GM21619 (cell line): ENCODE measurements around the gene SPECC1.
"Not testable (repeated sequence)": the region's sequence is repeated elsewhere in the genome, so short reads cannot be mapped to it uniquely, and the experiment has no call there.

ENCODE experiments used
- ATAC-seq: cut with Tn5 transposase; IDR thresholded peaks from one replicate; pipeline ENCODE4 v1.9.1; 2021; ENCODE audit not compliant: unreplicated experiment

Gene SPECC1

GRCh38 chr17:20203761-20204263 lies 194.7 kb downstream of the SPECC1 start:
- ATAC-seq: no peak

DNA sequence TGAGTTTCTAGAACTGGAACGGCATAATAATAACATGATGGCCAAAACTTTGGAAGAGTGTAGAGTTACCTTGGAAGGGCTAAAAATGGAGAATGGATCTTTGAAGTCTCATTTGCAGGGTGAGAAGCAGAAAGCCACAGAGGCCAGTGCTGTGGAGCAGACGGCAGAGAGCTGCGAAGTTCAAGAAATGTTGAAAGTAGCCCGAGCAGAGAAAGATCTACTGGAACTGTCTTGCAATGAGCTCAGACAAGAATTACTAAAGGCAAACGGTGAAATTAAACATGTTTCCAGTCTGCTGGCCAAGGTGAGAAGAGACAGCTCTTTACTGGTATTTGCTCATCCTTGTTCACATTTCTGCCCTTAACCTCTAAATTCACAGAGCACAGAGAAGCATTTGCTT lies 196.4 kb downstream of the SPECC1 start:
- no peak for ATAC-seq

- ATAC-seq: no peak
Observed at GRCh38 chr17:20206068-20206467, 196.9 kb downstream of the SPECC1 start.

DNA sequence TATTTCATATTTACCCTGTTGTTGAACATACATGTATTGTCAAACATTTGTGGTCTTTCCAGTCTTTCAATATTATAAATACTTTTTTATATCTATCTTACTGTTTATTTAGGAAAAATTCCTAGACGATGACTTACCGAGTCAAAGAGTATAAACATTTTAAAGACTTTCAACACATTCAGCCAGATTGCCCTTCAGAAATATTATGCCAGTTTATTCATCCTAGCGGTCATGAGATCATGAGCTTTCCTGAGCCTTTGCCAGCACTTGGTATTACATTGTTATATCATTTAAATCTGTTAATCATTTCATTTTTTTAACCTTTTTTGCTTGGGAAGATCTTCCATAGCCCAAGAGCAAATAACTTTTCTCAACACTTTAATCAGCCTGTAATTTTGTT lies 197.4 kb downstream of the SPECC1 start:
- no peak for ATAC-seq

GRCh38 chr17:20207262-20207985 lies 198.3 kb downstream of the SPECC1 start:
- ATAC-seq: no peak

GRCh38 chr17:20208717-20209116 lies 199.6 kb downstream of the SPECC1 start:
- ATAC-seq: no peak

DNA sequence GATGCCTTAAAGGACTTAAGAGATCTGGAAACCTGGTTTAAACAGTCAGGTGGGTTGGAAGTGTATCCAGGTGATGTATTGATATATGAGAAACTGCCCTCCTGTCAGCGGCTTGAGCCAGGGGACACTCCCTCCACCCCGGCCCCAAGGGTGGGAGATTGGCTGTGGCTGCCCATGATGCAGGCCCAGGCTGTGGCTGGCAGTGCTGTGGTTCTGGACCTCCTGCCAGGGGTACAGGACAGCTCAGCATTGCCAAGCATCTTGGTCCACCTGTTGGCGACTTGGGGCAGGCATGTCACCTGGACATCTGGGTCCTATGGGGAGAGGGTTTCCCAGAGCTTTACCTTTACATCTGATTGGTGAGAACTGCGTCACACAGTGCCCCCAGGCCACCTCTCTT lies 201.0 kb downstream of the SPECC1 start:
- ATAC-seq: no peak

DNA sequence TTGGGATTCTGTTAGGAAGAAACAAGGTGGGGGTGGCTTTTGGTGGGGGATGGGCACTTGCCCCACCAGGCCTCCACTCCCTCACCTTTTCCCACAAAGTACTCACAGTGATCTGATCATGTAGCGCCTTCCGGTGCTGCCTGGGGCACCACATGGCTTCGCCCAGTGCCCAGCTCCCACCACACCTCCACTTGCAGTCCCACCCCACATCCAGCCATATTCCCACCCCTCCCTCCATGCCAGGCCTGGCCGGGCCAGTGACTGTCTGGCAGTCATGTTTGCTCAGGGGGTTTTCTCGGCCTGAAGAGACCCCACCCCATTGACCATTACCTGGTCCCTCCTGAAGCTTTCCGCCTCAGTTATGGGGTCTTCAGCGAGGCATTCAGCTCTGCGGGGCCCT lies 201.5 kb downstream of the SPECC1 start:
- no peak for ATAC-seq

- no peak for ATAC-seq
Observed at GRCh38 chr17:20211246-20211645, 202.1 kb downstream of the SPECC1 start.

DNA sequence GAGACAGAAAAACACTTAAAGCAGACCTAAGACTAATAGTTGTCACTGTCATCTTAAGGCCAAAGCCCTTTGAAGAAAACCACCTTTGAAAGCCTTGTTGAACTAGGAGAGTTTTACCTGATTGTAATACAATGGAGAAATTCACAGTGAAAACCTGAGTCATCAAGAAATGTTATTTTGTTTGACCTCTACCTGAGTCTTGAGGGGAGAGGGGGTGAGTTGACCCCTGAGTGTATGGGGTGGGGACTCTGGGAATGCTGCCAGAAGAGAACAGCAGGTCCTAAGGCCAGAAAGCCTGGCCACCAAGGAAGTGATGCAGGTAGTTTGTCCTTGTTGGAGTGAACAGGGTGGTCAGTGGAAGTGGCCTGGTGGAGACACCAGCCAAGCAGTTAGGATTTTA lies 204.3 kb downstream of the SPECC1 start:
- no peak for ATAC-seq

DNA sequence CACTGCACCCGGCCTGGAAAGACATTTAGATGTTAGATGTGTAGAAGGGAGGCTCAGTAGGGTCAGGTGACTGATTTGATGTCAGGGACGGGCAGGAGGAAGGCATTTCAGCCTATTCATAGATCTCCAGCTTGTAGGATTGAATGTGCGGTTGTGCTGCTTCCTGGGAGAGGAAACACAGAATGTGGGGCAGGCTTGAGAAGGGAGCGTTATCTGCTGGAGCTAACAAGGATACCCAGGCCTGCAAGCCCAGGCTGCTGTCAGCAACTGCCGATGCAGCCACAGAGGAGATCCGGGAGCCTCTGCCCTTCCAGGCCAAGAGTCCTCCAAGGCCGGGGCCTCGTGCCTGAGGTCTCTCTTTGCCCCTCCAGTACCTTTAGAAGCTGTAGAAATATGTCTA lies 205.6 kb downstream of the SPECC1 start:
- ATAC-seq: no peak

DNA sequence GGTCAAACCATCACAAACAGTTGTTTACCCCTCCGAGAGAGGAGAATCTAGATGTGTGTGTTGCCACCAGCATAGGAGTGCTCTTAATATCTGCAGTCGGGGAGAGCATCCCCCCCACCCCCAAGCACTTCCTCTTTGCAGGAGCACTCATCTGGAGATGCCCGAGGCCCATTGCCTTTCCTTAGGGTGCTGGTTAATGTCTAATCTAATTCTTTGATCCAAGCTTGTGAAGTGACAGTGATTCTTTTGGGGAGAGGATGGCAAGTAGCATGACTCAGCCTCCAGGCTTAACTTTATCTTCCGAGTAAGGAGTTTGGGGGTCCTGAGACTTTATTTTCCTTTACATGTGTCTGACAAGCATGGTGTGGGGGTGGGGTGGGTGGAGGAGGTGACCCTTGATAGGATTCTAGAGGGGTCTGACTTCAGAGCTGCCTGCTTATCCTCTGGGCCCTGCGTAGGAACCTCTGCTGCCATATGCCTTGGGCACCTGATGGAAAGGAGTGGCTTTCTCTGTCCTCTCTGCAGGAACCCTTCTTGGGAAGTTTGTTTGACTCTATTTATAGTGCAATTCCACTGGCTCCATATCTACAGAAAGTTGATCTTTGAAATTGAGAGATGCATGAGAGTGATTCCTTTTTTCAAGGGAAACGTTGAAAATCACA lies 207.1 kb downstream of the SPECC1 start:
- ATAC-seq: no peak

- no peak for ATAC-seq
Observed at GRCh38 chr17:20216853-20217252, 207.7 kb downstream of the SPECC1 start.

DNA sequence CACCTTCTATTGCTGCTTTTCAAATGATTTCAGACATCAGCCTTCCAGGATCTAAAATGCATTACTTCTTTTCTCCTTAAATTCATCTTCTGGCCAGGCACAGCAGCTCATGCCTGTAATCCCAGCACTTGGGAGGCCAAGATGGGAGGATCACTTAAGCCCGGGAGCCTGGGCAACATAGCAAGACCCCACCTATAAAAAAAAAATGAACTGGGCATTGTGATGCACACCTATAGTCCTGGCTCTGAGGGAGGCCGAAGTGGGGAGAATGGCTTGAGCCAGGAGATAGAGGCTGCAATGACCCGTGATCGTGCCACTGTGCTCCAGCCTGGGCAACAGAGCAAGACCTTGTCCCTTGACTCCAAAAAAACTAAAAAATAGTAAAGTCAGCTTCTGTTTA lies 208.5 kb downstream of the SPECC1 start:
- ATAC-seq: no peak

DNA sequence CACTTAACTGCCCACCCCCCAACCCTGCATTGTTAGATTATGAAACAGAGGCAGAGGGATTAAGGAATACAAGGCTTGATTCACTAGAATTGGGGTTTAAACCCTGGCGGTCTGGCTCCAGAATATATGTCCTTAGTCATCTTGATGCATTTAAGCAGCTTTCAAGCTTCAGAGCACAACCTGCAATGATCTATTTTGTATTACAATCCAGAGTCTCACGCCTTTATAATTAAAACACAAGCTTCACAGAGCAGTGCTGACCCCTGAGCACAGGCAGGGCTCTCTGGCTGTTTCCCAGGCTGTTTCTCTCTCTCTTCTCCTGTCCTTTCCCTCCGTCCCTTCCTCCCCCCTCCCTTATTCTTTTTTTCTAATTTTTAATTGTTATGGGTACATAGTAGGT lies 209.1 kb downstream of the SPECC1 start:
- ATAC-seq: no peak

- no peak for ATAC-seq
Observed at GRCh38 chr17:20223808-20224328, 214.7 kb downstream of the SPECC1 start.

- ATAC-seq: no peak
Observed at GRCh38 chr17:20224379-20224778, 215.2 kb downstream of the SPECC1 start.

- no peak for ATAC-seq
Observed at GRCh38 chr17:20225162-20226115, 216.3 kb downstream of the SPECC1 start.

GRCh38 chr17:20226814-20227482 lies 217.8 kb downstream of the SPECC1 start:
- peak; percentile 73 for ATAC-seq

GRCh38 chr17:20227720-20228370 lies 218.7 kb downstream of the SPECC1 start:
- ATAC-seq: not testable (repeated sequence)
